HepG2 (cell line): ENCODE results near the gene OSCP1. TPM values are rescaled to one million over a fixed set of nuclear protein-coding genes. Genes with fewer than 3 reads are reported as not detected.

Experiments
- ADNP ChIP-seq: sonication (generic); formaldehyde crosslinking; IDR thresholded peaks from 2 replicates; pipeline ENCODE4 v1.4.0; 2020; ENCODE audit warnings: missing genetic modification reagents
- CAMTA2 ChIP-seq: sonication (generic); formaldehyde crosslinking; IDR thresholded peaks from 2 replicates; pipeline ENCODE4 v1.4.0; 2020; ENCODE audit warnings: mild to moderate bottlenecking, missing genetic modification reagents, borderline replicate concordance
- CBX1 ChIP-seq: IDR thresholded peaks from one replicate; pipeline ENCODE4 v1.6.1; 2016; ENCODE audit warnings: antibody characterized with exemption, low read depth
- CENPT ChIP-seq: sonication (generic); formaldehyde crosslinking; IDR thresholded peaks from 2 replicates; pipeline ENCODE4 v1.8.0; 2022; ENCODE audit warnings: low read depth, mild to moderate bottlenecking, moderate library complexity, missing genetic modification reagents
- DNMT3B ChIP-seq: conservative IDR thresholded peaks from 2 replicates; pipeline ENCODE4 v1.6.1; 2016; ENCODE audit warnings: missing biosample characterization, control low read depth
- HNF4G ChIP-seq, 2 experiments: sonication (generic) in 1 of 2; formaldehyde crosslinking in 1 of 2; IDR thresholded peaks; 2 replicates each; pipeline versions ENCODE4 v1.4.0 to v1.6.1; 2011 to 2020; ENCODE audit warnings: borderline replicate concordance in 2 of 2, low read depth in 2 of 2, mild to moderate bottlenecking in 2 of 2, low read length in 1 of 2, missing genetic modification reagents in 1 of 2, moderate library complexity in 1 of 2
- KDM6A ChIP-seq: IDR thresholded peaks from 2 replicates; pipeline ENCODE4 v1.6.1; 2016; ENCODE audit warnings: low read depth
- KMT2B ChIP-seq: IDR thresholded peaks from 2 replicates; pipeline ENCODE4 v1.6.1; 2016; ENCODE audit warnings: missing genetic modification reagents, missing compliant biosample characterization
- LBX2 ChIP-seq: sonication (generic); formaldehyde crosslinking; IDR thresholded peaks from 2 replicates; pipeline ENCODE4 v1.5.0; 2020; ENCODE audit warnings: missing genetic modification reagents, mild to moderate bottlenecking, borderline replicate concordance
- LCORL ChIP-seq, 2 experiments: fragments of 450-650 bp in 1 of 2; sonication (generic) in 1 of 2; formaldehyde crosslinking in 1 of 2; IDR thresholded peaks; 2 replicates each; pipeline versions ENCODE4 v1.5.0 to v1.6.1; 2017 to 2020; ENCODE audit warnings: antibody characterized with exemption in 1 of 2, missing genetic modification reagents in 1 of 2
- NFIC ChIP-seq: IDR thresholded peaks from 2 replicates; pipeline ENCODE4 v1.6.1; 2012; ENCODE audit warnings: mild to moderate bottlenecking, low read length, inconsistent platforms
- RFX3 ChIP-seq: IDR thresholded peaks from 2 replicates; pipeline ENCODE4 v1.6.1; 2016; ENCODE audit warnings: missing biosample characterization, missing genetic modification reagents
- SIX1 ChIP-seq: sonication (generic); formaldehyde crosslinking; IDR thresholded peaks from 2 replicates; pipeline ENCODE4 v1.4.0; 2020; ENCODE audit warnings: missing genetic modification reagents, borderline replicate concordance
- TBL1XR1 ChIP-seq: fragments of 150-350 bp; IDR thresholded peaks from 2 replicates; pipeline ENCODE4 v1.6.1; 2014; ENCODE audit warnings: borderline replicate concordance, low read length; ENCODE audit not compliant: partially characterized antibody
- TEAD2 ChIP-seq: sonication (generic); formaldehyde crosslinking; IDR thresholded peaks from 2 replicates; pipeline ENCODE4 v1.9.0; 2021; ENCODE audit warnings: missing genetic modification reagents
- TEAD3 ChIP-seq: optimal IDR thresholded peaks from 2 replicates; pipeline ENCODE3; 2016; ENCODE audit warnings: borderline replicate concordance
- ZFP36L1 ChIP-seq: sonication (generic); formaldehyde crosslinking; IDR thresholded peaks from 2 replicates; pipeline ENCODE4 v1.8.0; 2022; ENCODE audit warnings: mild to moderate bottlenecking, missing genetic modification reagents, moderate library complexity
- ZNF121 ChIP-seq: sonication (generic); formaldehyde crosslinking; IDR thresholded peaks from 2 replicates; pipeline ENCODE4 v1.5.0; 2020; ENCODE audit warnings: mild to moderate bottlenecking, missing genetic modification reagents
- ZNF367 ChIP-seq: sonication (generic); formaldehyde crosslinking; IDR thresholded peaks from 2 replicates; pipeline ENCODE4 v1.4.0; 2020; ENCODE audit warnings: missing genetic modification reagents, borderline replicate concordance
- ZNF784 ChIP-seq: sonication (generic); formaldehyde crosslinking; IDR thresholded peaks from 2 replicates; pipeline ENCODE4 v1.5.1; 2020; ENCODE audit warnings: missing genetic modification reagents, mild to moderate bottlenecking, borderline replicate concordance
- ZNF788 ChIP-seq: sonication (generic); formaldehyde crosslinking; IDR thresholded peaks from 2 replicates; pipeline ENCODE4 v1.5.0; 2020; ENCODE audit warnings: mild to moderate bottlenecking, missing genetic modification reagents, borderline replicate concordance
- ZSCAN31 ChIP-seq: sonication (generic); formaldehyde crosslinking; IDR thresholded peaks from 2 replicates; pipeline ENCODE4 v1.5.0; 2020; ENCODE audit warnings: low read depth, mild to moderate bottlenecking, missing genetic modification reagents
- polyA plus RNA-seq, 8 experiments: library from polyadenylated mRNA; depleted of rRNA in 3 of 8; stranded (reverse) in 7 of 8; unstranded in 1 of 8; fragments of >200 nt; fragmentation: Illumina TruSeq in 4 of 8; extraction: Trizol in 4 of 8; gene quantifications; 2 replicates each; pipeline versions ENCODE4 v1.2.1 to v1.2.3, GENCODE V29; 2011 to 2016; ENCODE audit warnings: low read depth in 4 of 8, missing spikeins in 1 of 8, mixed read lengths in 1 of 8; ENCODE audit not compliant: insufficient read depth in 1 of 8
- total RNA-seq, 5 experiments: library from RNA; depleted of rRNA; stranded (reverse); fragments of >200 nt; fragmentation: Illumina TruSeq; extraction: Trizol; gene quantifications; 2 replicates each; pipeline ENCODE4 v1.2.3, GENCODE V29; 2016; ENCODE audit warnings: low read depth in 1 of 5
- TF ChIP-seq, protein P1 (sequence below): IDR thresholded peaks from 2 replicates; pipeline ENCODE4 v1.6.1; 2016
- TF ChIP-seq, protein P2 (sequence below): sonication (generic); formaldehyde crosslinking; IDR thresholded peaks from 2 replicates; pipeline ENCODE4 v1.4.0; 2020; ENCODE audit warnings: missing genetic modification reagents, borderline replicate concordance

Gene OSCP1
- total and polyA plus RNA-seq, 2 of the 13 experiments (the other 11 are each of a cell fraction or from before 2014, with no cell fraction given): 0.60 to 0.84 TPM

DNA sequence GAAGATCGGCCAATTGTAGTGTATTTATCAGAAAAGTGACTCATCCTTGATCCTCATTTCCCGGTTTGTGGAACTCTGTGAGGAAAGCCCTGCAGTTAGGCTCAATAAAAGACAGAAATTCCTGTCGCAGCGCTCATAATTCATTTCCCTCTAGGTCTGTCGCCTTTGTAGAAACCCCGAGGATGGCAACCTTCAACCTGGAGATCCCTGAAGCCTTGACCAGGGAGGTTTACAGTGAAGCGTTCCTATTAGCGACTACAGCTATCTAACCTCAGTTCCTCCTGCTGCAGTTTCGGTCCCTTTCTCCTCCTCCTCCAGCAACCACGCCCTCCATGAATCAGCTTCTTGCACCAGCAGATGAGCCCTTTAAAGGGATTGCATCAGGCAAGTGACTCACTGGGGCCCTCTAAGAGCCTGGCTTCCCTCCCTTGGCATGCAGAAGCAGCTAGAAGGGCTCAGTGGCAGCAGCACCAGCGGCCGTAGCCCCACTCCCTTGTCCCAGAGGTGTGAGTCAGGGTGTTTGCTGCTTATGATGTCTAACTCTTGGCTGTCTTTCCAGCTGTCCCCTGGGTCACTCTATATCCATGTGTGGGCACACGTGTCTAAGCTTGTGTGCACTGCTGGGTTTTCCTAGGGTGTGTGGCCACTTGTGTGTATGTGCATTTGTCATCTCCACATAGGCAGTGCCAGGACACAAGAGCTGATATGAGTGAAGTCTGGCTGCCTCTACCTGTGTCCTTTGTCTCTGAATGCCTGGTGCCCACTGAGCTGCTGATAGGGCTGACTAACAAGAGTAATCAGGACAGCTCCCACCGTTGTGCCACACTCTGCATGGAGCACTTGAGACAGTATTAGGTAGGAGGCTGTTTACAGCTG, 63.7 kb downstream of the OSCP1 start (continued):
- no peak for TF ChIP-seq LCORL (IDR thresholded peaks at IDR 0.05)
- TF ChIP-seq LCORL (CRISPR knock-in tag; IDR thresholded peaks at IDR 0.05): peak; percentile 62; the same call in 1 of the 2 replicates
- TF ChIP-seq CBX1: peak; percentile 82
- TF ChIP-seq KDM6A: 0 out of 2 replicates have a peak, but pooled peaks have one; percentile 14
- no peak for TF ChIP-seq RFX3 (CRISPR knock-in tag)
- TF ChIP-seq TEAD2 (CRISPR knock-in tag): no peak
- TF ChIP-seq TBL1XR1: peak; percentile 63
- TF ChIP-seq DNMT3B (CRISPR knock-in tag): no peak
- TF ChIP-seq ZFP36L1: 0 out of 2 replicates have a peak, but pooled peaks have one; percentile 19
- no peak for TF ChIP-seq ZNF784
- no peak for TF ChIP-seq TEAD3 (CRISPR knock-in tag)
- TF ChIP-seq LBX2: no peak
- TF ChIP-seq ZNF121 (CRISPR knock-in tag): no peak
- TF ChIP-seq ADNP: no peak
- TF ChIP-seq KMT2B (CRISPR knock-in tag): no peak; the same call in 1 of the 2 replicates
- TF ChIP-seq, protein P1, sequence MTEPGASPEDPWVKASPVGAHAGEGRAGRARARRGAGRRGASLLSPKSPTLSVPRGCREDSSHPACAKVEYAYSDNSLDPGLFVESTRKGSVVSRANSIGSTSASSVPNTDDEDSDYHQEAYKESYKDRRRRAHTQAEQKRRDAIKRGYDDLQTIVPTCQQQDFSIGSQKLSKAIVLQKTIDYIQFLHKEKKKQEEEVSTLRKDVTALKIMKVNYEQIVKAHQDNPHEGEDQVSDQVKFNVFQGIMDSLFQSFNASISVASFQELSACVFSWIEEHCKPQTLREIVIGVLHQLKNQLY: peak; percentile 49; the same call in 1 of the 2 replicates
- no peak for TF ChIP-seq CENPT (CRISPR knock-in tag)
- TF ChIP-seq, protein P2, sequence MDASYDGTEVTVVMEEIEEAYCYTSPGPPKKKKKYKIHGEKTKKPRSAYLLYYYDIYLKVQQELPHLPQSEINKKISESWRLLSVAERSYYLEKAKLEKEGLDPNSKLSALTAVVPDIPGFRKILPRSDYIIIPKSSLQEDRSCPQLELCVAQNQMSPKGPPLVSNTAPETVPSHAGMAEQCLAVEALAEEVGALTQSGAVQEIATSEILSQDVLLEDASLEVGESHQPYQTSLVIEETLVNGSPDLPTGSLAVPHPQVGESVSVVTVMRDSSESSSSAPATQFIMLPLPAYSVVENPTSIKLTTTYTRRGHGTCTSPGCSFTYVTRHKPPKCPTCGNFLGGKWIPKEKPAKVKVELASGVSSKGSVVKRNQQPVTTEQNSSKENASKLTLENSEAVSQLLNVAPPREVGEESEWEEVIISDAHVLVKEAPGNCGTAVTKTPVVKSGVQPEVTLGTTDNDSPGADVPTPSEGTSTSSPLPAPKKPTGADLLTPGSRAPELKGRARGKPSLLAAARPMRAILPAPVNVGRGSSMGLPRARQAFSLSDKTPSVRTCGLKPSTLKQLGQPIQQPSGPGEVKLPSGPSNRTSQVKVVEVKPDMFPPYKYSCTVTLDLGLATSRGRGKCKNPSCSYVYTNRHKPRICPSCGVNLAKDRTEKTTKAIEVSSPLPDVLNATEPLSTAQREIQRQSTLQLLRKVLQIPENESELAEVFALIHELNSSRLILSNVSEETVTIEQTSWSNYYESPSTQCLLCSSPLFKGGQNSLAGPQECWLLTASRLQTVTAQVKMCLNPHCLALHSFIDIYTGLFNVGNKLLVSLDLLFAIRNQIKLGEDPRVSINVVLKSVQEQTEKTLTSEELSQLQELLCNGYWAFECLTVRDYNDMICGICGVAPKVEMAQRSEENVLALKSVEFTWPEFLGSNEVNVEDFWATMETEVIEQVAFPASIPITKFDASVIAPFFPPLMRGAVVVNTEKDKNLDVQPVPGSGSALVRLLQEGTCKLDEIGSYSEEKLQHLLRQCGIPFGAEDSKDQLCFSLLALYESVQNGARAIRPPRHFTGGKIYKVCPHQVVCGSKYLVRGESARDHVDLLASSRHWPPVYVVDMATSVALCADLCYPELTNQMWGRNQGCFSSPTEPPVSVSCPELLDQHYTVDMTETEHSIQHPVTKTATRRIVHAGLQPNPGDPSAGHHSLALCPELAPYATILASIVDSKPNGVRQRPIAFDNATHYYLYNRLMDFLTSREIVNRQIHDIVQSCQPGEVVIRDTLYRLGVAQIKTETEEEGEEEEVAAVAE (CRISPR knock-in tag): peak; percentile 13
- no peak for TF ChIP-seq NFIC
- TF ChIP-seq HNF4G (IDR thresholded peaks at IDR 0.05; ENCODE audit: borderline replicate concordance, low read depth, low read length): no peak
- TF ChIP-seq HNF4G (CRISPR knock-in tag; IDR thresholded peaks at IDR 0.05; ENCODE audit: borderline replicate concordance, low read depth): no peak
- no peak for TF ChIP-seq ZSCAN31
- TF ChIP-seq CAMTA2: no peak
- peak; percentile 15; the same call in 1 of the 2 replicates for TF ChIP-seq ZNF788 (CRISPR knock-in tag)
- peak; percentile 99 for TF ChIP-seq ZNF367 (CRISPR knock-in tag)
- TF ChIP-seq SIX1 (CRISPR knock-in tag): no peak
